ENCODE data around the gene SCGB2B2.
"Not testable (repeated sequence)": the region's sequence is repeated elsewhere in the genome, so short reads cannot be mapped to it uniquely, and the experiment has no call there.

SCGB2B2 gene, protein sequence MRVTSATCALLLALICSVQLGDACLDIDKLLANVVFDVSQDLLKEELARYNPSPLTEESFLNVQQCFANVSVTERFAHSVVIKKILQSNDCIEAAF

DNA sequence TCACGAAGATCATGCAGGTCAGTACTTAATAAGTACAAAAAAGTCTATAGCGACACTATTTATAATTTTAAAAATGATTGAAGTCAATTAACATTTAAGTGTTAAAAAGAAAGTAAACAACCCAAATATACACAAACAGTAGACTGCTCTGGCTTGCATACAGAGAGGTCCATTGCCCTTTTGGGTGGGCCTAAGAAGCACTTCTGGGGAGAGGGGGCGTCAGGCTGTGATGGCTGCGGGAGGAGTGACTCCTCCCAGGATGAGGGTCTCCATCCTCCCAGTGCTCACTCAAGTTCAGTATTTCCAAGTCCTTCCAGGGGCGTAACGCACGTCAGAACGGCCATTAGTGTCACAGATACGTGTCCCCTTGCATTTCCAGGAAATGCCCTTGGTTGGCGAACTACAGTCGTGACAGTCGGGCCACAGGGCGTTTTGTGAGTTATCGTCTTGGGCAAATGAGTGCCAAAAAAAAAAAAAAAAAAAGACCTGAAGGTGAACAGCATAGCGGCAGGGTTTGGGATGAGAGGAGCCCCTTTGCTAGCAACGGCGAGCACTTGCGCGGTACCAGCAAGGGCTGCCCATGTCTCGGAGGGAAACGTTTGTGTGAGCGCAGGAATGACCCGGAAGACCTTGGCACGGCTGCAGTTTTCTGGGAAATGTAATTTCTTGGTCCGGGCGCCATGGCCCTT lies at the start of gene SCGB2B2:
Gene SCGB2B2, minus strand, starts transcription at position 463 of the 689 bp plus-strand sequence. CDS start 82,596 bp downstream, outside the sequence.
- DNase-seq, result peak; percentile 75

DNA sequence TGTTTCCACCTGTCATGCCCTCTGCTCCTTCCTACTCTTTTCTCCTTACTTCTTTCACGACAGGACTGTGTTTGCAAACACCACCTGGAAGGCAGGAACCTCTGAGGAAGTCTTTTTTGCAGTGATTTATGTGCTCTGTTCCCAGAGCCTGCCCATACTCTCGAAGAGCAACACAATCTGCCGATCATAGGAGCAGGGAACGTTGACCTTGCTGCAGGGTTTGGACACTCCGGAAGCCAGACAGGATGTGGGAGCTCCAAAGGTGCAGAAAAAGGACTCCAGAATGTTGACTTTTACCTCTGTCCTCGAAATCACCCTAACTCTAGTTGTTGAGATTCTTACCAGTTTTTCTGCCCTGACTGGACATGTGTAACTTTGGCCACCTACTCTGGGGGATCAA lies 48.4 kb upstream of the SCGB2B2 start:
- DNase-seq, result no peak

DNA sequence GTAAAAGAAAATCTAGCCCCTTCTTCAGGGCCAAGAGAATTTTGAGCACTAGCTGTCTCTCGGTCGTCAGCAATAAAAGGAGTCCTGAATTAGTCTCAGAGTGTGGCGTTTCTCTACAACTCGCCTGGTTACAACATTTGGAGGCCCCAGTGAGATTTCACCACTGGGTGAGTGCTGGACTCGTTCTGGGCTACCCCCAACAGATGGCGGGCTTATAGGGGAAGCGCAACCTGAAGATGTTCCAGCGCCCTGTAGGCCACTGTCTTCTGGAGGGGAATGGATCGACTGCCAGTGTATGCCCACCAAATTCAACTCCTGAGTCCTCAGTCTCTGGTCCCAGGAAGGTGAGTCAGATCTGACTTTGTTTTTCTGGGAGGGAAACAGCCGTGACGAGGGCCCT lies 45.4 kb upstream of the SCGB2B2 start:
- DNase-seq, result no peak

DNA sequence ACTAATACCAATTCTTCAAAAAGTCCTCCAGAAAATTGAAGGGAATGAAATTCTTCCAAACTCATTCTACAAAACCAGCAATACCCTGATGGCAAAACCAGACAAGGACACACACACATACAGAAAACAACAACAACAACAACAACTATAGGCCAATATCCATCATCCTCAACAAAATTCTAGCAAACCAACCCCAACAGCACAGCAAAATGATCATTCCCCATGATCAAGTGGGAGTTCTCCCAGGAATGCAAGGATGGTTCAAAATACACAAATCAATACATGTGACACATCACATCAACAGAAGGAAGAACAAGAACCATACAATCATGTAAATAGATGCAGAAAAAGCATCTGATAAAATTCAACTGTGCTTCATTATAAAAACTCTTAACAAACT lies 38.4 kb upstream of the SCGB2B2 start:
- no peak for DNase-seq

DNA sequence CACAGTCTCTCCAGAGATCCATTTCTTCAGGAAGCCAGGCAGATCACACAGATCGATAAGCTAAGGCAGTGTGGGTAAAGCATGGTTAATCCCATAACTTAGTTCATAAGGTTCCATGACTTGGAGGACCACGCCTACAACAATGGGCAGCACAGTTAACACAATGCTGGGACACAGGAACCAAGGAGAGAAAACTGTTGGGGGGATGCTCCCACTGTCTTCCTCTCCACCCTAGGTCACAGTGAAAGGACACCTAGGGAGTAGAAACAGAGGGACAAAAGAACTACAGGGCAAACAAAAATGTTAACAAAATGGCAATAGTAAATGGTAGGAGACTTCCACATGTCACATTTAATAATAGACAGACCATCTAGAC lies 36.3 kb upstream of the SCGB2B2 start:
- no peak for DNase-seq

DNA sequence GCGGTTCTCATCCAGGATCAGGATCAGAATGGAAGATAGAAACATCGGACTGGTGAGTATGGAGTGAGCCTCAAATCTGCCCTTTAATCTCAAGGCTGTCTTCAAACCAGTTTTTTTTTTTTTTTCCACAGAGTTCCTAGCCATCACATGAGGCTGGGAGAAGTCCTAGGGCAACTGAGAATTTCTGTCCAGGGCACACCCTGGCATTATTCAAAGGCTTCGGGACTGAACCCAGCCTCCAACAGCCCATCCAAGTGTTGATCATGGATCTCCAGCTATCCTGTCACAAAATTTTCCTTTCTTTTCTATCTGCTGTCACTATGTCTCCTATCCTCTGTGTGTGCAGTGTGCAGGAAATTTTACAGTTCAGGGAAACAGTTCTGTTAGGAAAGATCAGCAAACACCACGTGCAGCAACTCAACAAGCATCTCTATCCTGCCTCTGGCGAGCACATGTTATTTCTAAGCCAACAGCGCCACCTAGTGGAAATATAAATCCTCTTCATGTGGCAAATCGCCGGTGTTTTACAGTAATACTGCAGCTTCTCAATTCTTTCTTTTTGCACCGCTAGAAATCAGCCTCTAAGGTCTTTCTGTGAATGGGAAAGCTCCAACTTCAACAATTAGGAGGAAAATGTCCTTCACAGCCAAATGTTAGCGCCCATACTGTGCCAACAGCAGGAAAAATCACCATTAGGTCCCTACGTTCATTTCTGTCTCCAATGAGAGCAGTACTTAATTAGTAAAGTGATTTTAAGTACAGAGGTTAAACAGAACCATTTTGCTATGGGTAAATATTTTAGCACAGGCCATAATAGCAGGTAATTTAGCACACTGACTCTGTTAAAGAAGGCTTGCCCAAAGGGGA lies 35.7 kb upstream of the SCGB2B2 start:
- peak; percentile 34 for DNase-seq

DNA sequence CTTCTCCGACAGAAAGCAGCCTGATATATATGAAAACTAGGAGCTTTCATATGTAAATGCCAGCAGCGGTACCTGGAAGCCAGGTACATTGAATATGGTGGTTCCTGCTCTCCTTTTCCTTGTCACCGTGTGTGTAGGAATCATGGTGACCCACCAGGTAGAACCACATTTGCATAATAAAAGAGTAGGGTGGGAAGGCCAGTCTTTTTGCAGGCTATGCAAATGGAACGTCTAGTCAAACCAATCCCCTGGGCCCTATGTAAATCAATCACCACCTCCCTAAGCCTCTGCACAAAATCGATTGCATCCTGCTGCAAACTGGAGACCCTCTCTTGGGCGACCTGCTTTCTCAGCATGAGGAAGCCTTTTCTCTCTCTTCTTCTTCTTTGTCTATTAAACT lies 34.9 kb upstream of the SCGB2B2 start:
- DNase-seq, result no peak

DNA sequence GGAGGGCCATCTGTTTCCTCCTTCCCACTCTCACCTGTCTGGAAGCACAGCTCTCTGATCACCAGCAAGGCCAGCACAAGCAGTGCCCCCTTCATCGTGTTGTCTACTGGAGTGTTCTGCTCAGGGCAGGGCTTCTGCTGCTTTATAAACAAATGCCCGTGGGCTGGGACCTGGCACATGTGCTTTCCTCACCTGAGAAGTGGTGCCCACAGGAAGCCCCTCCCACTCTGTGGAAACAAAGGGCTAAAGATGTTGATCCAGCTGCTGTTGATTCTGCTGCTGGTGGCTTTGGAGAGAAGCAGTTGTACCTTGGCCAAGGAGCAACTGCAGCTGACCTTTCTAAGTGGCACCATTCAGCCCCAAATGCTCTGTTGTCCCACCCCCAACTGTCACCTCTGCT lies 30.7 kb upstream of the SCGB2B2 start:
- DNase-seq, result no peak

DNA sequence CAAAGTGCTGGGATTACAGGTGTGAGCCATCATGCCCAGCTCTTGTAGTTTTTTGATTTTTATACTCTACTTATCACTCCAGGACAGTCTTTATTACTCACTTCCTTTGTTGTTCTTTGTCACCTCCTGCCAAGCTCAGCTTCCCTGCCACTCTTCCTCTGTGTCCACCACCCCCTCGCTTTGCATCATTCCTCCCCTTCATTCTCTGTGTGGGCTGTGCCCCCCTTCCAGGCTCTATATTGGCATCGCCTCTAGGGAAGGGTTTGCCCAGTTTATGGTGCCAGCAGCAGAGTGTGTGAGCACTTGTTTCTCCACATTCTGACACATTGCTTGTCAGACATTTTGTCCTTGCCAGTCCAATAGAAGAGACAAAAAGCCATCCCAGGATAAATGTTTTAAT lies 15.6 kb upstream of the SCGB2B2 start:
- no peak for DNase-seq

DNA sequence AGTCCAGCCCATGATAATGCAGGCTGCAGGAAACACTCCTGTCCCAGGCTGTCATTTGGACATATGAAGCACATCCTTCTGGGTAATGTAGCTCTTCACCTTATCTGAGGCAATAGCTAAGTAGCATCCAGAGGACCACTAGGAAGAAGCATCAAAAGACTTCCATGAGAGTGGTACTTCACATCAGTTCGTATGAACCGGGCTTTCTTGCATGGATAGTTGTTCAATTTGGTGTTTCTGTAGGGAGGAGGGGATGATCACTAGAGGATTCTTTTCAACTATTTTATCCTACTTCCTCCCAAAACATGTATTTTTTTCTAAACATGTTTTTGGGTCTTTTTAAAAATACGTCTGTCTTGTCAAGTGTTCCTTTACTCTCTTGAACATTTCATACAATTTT lies 13.4 kb upstream of the SCGB2B2 start:
- no peak for DNase-seq

DNA sequence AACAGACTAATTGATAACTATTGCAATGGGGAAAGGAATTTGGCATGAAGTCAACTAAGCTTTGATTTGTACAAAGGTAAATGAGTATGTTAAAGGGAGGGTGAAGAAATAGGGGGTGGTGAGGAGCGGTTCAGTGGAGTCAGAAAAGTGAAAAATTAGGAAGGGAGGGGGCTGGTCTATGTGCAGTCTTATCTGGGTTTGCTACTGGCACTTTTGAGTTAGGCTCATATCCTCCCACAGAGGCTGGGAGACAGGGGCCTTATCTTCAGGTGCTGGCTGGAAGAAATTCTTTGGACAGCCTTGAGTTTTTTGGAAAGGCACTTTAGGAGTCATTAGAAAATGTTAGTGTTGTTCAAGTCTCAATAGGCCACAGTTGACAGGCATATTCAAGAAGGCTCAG lies 11.6 kb upstream of the SCGB2B2 start:
- no peak for DNase-seq

DNA sequence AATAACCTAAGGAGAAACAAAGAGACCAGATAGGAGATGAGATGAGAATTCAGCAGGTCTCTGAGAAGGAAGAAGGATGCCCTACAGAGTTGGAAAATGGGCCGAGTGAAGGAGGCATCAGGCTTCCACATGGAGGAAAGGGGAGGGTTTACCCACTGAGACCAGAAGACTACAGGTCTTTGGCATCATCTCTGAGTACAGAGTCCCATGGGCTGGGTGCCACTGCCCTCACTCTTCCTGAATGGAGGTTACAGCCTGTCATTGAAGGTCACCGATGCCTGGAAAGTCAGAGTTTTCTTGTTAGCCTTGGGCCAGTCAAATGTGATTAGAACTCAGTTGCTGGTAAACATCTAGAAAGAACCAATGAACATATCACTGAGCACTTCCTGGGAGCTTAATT lies 10.4 kb upstream of the SCGB2B2 start:
- DNase-seq, result no peak

DNA sequence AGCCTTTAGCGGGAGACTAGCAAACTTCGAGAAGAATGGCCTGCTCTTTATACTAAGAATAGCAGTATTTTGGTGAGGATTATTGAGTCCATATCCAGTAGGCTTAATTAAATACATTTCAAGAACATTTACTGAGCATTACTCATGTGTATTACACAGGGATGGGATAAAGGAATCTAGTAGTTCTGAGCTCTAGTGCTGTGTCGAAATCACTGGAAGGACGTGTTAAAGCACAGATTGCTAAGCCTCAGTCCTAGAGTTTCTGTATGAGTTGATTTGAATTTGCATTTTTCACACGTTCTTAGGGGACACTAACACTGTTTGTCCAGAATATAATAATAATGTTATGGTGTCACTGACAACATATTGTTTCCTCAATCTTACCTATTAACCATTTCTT lies 9.5 kb upstream of the SCGB2B2 start:
- DNase-seq, result no peak

DNA sequence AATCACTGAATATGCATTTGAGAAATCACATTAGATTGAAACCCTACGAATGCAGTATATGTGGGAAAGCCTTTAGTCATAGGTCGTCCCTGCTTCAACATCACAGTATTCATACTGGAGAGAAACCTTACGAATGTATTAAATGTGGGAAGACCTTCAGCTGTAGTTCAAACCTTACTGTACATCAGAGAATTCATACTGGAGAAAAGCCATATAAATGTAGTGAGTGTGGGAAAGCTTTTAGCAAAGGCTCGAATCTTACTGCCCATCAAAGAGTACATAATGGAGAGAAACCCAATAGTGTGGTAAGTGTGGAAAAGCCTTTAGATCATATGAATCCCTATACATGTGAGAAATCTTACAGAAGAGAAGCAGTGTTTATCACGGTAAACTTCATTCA lies 8.3 kb upstream of the SCGB2B2 start:
- not testable (repeated sequence) for DNase-seq

DNA sequence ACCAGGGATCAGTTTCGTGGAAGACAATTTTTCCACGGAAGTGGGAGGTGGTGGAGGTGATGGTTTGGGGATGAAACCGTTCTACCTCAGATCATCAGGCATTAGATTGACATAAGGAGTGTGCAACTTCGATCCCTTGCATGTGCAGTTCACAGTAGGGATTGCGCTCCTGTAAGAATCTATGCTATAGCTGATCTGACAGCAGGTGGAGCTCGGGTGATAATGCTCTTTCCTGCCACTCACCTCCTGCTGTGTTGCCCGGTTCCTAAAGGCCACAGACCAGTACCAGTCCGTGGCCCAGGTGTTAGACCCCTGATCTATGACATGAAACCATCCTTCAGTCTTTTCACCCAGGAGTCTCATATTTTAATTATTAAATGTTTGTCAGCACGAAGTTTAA lies 4.5 kb upstream of the SCGB2B2 start:
- no peak for DNase-seq

DNA sequence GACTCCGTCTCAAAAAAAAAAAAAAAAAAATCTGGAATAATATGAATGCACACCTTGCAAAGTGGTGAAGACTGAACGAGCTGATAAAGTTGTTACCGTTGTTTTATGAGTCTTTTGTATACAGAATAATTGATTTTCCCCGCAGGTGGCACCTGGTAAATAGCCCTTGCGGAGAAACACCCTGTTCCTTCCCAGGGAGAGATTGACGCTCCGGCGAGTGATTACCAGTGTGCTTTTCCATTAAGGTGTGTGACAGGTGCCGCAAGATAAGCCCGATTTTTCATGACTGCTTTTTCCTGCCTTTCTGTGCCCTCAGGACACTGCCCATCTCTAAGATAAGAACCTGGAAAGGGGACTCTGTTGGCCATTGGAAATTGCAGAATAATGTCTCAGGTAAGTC lies 1.5 kb upstream of the SCGB2B2 start:
- no peak for DNase-seq

DNA sequence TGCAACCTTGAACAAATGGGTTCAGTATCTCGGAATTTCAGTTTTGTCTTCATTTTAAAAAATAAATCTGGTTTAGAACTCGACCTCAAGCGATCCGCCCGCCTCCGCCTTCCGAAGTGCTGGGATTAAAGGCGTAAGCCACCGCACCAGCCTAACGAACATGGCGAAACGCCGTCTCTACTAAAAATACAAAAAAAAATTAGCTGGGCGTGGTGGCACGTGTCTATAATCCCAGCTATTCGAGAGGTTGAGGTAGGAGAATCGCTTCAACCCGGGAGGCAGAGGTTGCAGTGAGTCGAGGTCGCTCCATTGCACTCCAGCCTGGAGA lies 1.1 kb upstream of the SCGB2B2 start:
- no peak for DNase-seq

DNA sequence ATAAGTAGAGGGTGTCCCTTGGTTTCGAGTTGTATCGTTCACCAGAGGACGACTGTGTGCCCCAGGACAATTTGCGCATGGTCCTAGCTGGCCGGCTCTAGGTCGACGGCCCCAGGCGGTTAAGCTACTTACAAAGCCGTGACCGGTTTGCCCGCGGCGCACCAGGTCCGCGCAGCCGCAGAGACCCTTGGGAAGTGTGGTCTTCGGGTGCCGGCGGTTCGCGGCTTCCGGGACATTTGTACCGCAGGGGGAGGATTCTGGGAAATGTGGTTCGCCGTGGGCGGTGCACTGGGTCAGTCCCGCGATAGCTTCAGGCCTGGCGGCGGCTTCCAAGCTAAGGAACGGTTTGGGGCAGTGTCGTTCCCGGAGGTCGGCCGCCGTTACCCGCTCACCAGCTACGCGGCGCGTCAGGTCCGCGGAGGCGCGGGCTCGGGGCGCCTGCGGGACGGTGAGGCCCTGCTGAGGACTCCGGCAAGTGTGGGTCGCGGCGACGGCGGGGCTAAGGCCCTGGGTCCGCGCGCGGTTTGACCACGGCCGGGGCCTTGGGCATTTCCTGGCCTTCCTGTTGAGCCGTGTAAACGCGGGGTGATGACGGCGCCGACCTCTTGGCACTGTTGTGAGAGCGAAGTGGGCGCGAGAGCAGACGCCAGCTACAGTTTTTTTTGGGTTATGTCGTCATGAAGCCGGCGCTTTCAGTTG lies 576 bp upstream of the SCGB2B2 start, which contains the start of gene ZNF302:
Gene ZNF302, plus strand, starts transcription at position 293 of the 699 bp plus-strand sequence. CDS start 1,127 bp downstream, outside the sequence.
- peak; percentile 95 for DNase-seq

DNA sequence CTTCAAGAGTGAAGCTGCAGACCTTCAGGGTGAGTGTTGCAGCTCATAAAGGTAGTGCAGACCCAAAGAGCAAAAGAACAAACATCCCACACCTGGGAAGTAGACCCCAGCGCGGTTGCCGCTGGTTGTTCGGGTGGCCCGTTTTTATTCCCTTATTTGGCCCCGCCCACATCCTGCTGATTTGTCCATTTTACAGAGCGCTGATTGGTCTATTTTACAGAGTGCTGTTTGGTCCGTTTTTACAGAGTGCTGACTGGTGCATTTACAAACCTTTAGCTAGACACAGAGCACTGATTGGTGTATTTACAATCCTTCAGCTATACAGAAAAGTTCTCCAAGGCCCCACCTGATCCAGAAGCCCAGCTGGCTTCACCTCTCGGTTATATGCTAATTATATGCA lies 1.0 kb downstream of the SCGB2B2 start:
- no peak for DNase-seq

DNA sequence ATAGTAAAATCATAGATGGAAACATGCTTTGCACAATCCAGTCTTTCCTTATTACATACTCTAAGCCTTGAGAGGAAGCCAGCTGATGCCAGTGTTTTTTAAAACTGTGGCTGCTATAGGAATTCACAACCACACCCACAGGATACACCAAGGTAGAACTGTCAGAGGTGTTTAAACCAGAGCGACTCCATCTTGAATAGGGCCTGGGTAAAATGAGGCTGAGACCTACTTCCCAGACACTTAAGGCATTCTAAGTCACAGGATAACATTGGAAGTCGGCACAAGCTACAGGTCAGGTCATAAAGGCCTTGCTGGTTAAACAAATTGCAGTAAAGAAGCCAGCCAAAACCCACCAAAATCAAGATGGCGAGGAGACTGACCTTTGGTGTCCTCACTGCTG lies 1.7 kb downstream of the SCGB2B2 start:
- no peak for DNase-seq

DNA sequence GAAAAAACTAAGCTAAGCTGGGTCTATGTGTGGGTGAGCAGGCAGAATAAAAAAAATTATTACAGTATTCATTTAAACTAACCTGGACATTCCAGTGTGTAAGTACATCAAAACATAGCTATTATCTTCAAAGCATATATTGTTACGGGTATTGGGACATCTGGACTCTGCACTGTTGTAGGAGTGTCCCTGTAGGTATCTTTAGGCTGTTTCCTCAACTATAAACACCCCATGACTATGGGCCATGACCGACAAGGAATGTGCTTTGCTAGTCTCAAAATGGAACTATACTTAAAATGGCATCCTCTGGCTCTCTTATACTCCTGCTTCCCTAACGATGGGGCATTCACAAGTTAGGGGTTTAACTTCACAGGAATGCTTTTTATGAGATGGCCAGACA lies 3.4 kb downstream of the SCGB2B2 start:
- DNase-seq, result no peak

DNA sequence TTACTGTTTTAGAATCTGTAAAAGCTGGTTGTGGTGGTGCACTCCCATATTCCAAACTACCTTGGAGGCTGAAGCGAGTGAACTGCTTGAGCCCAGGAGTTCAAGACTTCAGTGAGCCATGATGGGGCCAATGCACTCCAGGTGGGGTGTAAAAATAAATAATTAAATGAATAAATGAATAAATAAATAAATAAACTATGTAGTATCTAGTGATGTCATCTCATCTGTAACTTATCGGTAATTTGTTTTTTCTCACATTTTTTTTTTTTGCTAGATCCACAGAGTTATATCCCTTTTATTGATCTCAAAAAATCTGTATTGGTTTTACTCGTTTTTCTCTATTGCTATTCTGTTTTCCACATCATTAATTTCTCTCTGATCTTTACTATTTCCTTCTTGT lies 5.0 kb downstream of the SCGB2B2 start:
- DNase-seq, result no peak

DNA sequence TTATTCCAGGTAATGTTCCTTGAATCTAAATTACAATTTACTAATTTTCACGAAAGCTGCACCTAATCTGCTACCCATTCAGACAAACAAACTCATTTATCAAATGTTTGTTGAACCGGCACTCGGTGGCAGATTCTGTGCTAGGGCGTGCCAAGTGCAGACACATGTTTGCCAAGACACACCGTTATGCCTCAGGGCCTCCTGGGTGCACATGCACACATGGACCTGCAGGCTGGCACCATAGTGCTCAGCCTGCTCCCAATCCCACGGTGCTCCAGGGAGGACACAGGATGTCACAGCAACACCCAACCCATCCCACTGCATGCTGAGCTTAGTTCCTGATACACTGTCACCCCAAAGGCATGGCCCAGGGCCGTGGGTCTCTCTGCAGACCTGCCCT lies 7.7 kb downstream of the SCGB2B2 start:
- no peak for DNase-seq

DNA sequence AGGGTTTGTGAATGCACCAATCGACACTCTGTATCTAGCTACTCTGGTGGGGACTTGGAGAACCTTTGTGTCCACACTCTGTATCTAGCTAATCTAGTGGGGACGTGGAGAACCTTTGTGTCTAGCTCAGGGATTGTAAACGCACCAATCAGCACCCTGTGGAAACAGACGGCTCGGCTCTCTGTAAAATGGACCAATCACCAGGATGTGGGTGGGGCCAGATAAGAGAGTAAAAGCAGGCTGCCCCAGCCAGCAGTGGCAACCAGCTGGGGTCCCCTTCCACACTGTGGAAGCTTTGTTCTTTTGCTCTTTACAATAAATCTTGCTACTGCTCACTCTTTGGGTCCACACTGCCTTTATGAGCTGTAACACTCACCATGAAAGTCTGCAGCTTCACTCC lies 8.3 kb downstream of the SCGB2B2 start:
- DNase-seq, result not testable (repeated sequence)
